GM21723 (cell line): Measurements from ENCODE around the gene COL8A1.

ENCODE experiments used
- ATAC-seq: cut with Tn5 transposase; IDR thresholded peaks from one replicate; pipeline ENCODE4 v1.9.1; 2021; ENCODE audit warnings: mild to moderate bottlenecking, moderate library complexity; ENCODE audit not compliant: unreplicated experiment

COL8A1 gene

DNA sequence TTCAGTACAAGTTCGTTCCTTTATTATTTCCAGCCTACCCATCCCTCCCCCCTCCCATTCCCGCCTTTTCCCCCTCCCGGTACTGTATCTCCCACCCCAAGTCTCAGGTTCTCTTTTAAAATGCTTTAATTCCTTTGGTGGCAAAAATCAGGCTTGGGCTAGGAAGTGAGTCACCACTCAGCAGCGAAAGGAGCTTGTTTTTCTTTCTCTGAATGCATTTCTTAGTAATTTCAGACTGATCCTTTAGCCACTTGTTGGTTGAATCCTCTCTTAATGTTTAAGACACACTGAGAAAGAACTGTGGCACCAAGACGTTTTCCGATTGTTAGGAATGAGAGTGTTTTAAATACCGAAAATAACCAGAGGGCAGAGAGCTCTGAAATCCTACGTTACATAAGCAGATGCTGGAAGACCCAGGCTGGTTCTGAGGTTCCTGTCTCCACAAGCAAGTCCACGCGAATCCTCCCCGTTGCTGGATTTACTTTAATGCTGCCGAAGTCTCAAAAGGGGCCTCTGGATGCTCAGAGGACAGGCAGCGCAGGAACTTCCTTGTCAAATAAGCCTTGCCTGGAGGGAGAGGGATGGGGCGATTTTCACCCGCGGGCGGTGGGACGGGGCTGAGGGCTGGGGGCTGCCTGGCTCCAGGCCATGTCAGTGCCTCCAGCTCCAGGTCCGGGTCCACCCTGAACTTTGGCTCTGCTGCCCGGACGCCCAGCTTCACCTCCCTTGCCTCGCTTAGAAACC is 854 bp upstream of the COL8A1 start:
- ATAC-seq = no peak

DNA sequence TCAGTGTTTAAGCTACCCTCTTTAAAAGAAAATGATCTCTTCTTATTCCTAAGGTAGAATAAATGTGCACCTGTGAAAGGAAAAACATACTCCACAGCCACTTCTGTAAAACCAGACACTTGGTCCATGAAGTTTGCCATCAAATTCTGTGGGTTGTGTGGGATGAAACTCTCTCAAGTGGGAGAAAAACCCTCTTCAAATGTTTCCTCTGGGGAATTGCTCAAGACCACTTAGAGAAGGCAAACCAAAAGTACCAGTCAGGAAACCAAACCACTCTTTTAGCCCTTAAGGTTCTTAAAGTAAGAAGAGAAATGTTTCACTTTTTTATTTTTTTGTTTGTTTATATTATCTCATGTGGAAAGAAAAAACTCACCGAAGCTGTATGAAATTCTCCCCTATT is 1.2 kb downstream of the COL8A1 start:
- ATAC-seq = no peak

GRCh38 chr3:99640214-99640851 is 1.9 kb downstream of the COL8A1 start:
- no peak for ATAC-seq

GRCh38 chr3:99641480-99641879 is 3.1 kb downstream of the COL8A1 start:
- ATAC-seq = no peak

GRCh38 chr3:99641982-99642381 is 3.6 kb downstream of the COL8A1 start:
- no peak for ATAC-seq

GRCh38 chr3:99644017-99644416 is 5.6 kb downstream of the COL8A1 start:
- ATAC-seq = no peak

DNA sequence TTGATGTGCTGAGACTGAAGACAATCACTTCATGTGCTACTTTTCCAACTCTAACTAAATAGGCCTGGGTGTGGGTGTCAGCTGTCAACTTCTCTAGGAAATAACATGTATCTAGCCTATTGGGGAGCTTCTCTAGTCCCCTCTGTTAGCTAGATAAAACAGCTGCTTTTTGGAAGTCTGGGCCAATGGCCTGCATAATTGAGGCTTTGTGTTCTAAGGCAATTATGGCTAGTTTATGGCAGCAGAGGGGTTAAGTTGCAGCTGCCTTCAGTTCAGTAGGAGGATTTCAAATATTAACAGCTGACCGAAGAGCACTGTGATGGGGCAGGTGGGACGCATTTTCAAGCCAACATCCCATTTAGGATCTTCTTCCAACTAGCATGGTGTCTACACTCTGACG is 6.4 kb downstream of the COL8A1 start:
- no peak for ATAC-seq

DNA sequence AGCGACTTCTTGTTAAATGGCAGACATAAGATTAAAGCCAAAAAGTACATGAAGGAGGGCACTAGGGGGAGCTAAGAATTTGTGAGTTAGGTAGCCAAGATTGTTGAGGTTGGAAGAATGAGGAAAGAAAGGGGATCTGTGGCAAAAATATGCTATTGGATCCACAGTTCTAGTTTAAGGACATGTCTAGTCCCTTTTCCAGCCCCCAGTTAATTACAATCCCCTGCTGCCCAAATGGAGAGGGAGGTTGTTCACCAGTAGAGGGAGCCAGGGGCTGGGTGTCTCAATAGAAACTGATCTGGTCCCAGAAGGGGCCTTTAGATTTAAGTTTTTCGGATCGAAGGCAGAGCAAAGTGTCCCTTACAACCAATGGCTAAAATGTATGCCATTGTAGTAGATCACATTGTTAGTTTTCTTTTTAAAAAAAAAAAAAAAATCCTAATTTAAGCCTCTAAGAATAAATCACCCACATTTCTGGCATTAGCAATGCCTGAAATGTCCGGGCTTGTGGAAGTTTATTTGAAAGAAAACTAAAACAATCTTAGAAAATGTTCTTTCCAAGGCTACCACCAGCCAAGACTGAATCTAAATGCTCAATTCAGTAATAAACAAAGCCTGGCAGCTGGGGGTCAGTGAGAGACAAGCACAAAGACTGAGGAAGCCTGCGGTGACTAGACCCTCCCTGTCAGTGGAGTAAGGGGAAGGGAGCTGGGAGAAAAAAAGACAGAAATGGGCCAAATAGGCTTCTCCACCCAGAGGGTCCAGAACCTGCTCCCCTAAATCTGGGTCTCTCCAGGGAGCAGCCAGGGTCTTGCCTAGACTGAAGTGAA is 7.1 kb downstream of the COL8A1 start:
- ATAC-seq = no peak

- ATAC-seq = no peak
These were observed 7.7 kb downstream of the COL8A1 start for GRCh38 chr3:99646107-99646435.

DNA sequence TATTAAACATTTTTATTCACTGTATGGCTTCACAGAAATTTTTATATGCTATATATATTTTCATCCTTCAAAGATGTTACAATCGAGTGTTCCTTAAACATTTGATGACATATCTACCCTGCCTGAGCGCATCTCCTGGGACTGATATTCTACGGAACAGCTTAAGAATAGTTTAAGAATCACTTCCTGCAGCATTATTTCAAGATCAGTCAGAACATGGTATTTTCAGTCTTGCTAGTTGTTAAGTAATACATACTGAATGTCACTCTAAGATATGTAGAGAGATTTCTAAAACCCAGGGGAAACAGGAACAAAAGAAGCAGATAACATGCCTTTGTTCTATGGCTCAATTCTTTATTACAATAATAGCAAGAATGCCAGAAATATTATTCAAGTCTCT is 8.7 kb downstream of the COL8A1 start:
- no peak for ATAC-seq

- no peak for ATAC-seq
These were observed 9.7 kb downstream of the COL8A1 start for GRCh38 chr3:99648101-99648500.

DNA sequence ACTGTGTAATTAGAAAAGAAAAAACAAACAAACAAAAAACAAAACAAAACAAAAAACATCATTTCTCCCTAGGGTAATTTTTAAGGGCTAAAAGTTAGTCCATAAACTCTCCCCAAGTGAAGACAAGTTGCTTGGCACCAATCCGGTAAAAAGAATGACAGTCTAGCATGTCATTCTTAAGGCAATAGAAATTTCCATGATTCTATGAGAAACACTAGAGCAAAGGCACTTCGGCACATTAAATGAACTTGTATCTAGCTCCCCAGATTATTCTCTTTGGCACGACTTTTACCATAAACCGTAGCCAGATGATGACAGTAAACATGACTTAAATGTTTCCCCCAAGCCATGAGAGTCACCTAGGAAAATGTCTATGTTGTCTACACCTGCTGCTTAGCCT is 10.1 kb downstream of the COL8A1 start:
- ATAC-seq = no peak

DNA sequence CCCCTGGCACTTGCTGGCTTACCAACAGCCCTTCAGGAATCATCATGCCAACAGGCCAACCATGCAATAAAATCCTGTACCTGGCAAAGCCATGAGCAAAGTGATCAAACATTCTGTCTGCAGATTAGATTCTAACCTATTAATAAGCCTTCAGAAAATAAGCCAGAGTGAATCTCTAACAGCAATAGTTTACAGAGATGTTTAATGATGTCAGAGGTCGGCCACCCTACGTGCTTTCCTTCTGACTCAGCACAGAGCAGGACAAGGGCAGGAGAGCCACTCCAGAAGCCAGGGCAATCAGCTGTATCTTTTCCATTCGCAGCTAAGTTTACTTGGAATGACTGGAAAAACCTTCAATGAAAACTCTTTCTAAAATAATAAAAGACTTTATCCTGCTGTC is 13.1 kb downstream of the COL8A1 start:
- ATAC-seq = no peak

- no peak for ATAC-seq
These were observed 18.2 kb downstream of the COL8A1 start for GRCh38 chr3:99656624-99657023.

DNA sequence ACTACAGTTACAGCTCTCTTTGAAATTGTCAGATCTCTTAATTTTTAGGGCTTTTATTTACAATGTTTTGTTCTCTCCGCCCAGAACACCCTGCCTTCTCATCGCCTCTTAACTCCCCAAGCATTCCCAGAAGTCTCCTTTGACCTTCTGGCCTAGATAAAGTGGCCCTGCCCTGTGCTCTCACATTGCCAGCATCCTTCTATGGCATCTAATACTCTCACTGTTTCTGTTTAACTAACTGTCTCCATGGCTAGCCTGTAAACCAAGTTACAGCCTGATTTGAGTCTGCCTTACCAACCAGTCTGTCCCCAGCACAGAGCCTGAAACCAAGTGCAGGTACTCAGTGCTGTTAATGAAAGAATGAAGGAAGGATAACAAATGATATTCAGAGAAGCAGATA is 19.9 kb downstream of the COL8A1 start:
- no peak for ATAC-seq

DNA sequence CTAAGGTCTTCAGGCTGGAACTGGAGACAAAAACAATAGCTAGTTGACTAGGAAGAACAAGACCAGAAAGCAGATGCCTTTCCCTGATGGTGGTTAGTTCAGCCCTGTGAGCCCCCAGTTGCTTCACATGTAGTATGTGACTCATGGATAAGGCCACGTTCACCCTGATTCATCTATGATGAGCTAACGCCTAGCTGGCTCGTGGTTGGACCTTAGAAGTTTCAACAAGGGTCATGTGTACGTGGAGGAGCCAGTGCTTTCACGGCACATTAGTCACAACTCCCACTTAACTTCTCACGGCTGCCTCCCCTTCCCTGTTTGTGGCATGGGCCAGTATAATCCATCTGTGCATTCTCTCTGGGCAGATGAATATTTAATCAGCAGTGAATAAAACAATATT is 20.6 kb downstream of the COL8A1 start:
- ATAC-seq = no peak

DNA sequence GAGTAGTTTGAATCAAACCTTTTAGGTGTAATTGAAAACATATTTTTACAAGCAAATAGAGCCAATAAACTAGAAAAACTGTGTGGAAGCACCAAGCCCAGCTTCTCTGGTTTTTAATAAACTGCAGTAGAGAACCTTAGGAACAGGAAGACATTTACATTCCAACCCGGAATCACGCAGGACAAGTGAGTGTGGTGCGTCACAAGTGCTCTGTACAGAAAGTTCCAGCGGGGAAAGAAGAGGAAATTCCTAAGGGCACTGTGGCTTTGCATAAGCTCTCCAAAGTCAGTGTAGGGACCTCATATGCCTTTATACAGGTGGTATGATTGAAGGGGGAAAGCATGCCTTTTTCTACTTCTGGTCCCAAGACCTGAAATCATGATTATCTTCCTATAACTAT is 21.6 kb downstream of the COL8A1 start:
- no peak for ATAC-seq

DNA sequence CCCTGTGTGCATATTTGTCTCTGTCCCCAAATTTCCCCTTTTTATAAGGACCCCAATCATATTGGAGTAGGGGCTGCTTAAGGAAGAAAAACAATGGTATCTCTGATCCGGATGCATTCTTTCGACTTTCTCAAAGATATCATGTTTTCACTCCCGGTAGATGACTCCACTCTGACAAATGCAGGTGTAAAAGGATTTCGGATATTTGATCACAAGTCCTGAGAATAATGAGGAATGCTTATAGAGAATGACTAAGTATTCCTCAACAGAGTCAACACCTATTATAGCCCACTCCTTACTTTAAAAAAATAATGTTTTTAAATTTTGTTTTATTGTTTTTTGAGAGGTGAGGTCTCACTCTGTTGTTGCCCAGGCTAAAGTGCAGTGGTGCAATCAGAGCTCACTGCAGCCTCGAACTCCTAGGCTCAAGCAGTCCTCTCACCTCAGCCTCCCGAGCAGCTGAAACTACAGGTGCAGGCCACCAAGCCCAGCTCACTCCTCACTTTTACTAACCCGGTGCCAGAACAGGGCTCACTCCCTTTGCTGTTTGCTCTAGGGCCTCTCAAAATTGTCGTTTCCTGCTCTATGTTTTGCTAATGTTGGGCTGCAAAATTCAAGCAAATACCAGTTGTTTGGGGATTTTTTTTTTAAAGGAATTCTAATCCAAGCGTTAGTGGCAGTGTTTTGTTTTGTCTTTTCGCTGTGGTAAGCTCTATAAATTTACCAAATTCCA is 24.6 kb downstream of the COL8A1 start:
- ATAC-seq = no peak

DNA sequence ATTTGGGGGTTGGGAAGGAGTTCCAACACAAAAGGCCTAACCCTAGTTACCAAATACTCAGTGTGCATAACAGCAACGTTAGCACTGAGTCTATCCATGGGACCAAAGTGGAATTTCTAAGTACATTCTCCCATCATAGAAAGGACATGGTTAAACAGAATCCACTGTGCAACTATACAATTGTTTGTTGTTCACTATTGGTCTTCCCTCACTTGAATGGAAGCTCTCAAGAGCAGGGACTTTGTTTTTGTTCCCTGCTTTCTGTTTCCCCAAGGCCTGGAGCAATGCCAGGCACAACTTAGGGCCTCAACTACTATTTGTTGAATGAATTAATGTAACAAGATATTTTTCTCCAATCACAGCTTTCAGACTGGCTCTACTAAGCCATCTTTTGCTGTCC is 25.6 kb downstream of the COL8A1 start:
- no peak for ATAC-seq

- no peak for ATAC-seq
These were observed 26.6 kb downstream of the COL8A1 start for GRCh38 chr3:99665017-99665416.

DNA sequence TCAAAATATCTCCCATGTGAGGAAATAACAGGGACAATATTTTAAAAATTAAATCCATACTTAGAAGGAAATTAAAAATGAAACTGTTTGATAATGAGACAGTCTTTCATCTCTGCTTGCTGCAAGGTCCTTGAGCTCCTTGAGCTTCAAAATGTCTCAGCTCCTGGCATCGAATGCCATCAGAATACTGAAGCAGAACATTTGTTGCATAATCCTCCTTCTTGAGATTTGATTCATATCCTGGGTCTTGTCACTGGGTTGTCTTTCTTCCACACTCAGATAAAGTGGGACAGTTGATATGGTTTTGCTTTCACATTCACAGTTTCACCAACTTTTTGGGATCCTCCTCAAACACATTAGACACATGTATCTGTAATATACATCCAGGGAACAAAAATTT is 27.8 kb downstream of the COL8A1 start:
- no peak for ATAC-seq
